NCI-H2081 (cell line): ENCODE data around the gene SEMA6A.
A peak's percentile ranks its signal among the peaks of the same experiment; 100 is the strongest.

ENCODE experiments used
- DNase-seq, 2 experiments: peaks; one replicate each; lab custom pipeline; 2025; lab: John Stamatoyannopoulos, UW

The SEMA6A gene

DNA sequence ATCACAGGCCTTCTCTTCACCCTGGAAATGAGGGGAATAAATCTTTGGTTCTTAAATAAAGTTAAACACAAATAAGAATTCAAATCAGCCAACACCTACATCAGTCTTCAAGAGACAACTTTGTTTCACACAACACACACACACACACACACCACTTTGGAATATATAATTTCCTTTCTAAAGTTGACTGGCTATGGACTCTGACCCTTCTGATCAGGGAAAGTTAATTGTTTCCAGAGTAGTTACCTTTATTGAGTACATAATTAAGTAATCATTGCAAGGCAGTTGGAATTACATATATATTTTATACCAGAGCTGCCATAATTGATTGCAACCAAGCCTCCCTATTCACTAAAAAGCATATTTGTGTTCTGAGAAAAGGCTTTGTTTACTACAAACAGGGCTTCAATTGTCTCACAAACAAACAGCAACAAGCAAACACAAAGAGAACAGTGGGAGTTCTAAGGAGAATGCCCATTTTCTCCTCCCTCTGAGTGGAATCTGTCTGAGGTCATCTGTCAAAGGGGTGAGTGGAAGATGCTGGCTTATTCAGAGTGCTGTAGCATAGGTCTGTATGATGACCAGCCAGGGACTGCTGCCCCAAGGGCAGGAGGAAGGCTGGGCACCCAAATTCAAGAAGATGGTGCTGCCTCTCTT lies 136.6 kb downstream of the SEMA6A start:
- DNase-seq: no peak

DNA sequence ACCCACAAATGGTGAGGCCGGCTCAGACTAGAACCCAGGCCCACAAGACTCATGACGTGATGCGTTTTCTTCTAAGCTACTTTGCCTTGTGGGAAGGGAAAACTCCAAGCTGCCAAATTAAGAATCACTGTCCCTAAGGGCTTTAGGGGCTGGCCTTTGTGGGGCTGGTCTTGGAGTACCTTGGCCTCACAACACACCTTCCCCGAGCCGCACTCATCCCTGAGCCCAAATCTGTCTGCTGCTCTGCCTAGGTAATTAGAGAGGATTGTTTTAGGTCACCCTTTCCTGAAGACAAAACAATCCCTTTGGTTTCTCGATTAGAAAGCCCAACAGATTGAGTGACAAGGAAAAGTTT lies 137.3 kb downstream of the SEMA6A start:
- no peak for DNase-seq

DNA sequence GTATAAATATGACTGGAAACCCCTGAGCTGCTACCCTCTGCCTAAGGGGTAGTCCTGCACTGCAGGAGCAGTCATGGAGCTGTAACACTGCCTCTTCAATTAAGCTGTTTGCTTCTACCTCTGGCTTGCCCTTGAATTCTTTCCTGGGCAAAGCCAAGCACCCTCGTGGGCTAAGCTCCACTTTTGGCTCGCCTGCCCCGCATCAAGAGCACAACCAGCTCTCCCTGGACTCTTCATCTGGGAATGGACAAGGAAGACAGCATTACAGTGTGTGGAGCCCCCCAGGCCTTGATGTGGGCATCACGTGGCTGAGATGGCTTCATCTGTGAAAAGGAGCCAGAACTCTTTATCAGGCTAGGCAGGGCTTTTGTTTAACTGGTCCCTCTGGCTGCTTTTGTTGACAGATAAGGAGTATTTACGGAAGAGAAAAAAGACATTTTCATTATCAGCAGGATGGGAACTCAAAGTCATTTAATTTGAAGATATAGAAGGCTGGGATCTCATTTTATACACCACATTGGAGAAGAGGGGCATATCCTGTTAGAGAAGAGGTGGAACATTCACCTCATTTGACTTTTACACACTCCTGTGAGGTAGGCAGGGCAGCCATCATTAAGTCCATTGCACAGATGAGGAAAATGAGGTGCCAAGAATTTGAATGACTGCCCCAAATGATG lies 137.8 kb downstream of the SEMA6A start:
- no peak for DNase-seq

DNA sequence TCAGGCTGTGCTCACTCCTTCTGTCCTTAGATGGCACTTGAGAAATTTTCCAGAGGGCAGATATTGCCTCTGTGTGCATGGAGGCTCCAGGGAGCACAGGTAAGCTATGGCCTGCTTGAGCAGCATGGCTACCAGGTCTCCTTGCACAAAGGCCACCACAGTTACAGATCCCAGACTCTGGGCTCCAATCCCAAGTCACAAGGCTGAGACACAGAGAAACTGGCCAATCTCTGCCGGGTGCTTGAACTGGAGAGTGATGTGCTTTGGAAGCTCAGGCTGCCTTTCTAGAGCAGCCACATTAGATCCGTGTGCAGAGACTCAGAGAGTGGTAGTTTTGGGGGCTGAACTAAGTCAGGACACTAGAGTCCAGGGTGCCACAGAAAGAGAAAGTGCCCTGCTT lies 145.7 kb downstream of the SEMA6A start:
- DNase-seq: no peak

DNA sequence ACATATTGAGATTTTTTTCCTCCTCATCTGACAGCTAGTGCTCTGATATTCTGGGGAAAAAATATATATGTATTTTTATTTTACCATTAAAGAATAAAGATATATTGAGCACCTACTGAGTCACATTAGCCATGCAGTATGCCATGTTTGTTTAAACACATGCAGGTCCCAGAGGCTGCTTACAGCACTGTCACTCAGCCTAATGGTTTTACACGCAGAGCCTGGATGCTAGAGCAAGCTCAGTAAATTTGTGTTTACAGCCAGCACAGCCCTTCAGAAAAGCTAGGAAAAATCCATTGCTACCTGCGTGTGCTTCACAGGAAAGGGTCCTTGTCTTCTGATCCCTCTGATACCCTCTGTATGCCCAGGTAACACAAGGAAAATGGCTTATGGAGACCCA lies 146.2 kb downstream of the SEMA6A start:
- DNase-seq: no peak

DNA sequence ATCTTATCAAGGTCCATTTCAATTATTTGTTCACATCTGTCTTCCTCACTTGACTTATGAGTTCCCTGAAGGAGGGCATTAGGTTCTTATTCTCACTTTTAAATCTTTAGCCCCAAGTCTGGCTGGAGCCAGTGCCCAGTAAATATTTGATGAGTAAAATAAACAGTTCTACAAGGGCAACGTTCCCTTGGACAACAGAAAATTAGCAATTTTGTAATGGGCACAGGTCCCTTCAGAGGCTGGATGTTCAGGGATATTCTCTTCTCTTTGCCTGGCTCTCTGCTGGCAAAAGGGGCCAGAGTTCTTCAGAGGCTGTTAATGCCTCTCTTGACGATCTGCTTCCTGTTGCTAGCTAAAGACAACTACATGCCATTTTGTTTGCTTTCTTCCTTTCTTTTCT lies 149.7 kb downstream of the SEMA6A start:
- DNase-seq: no peak

DNA sequence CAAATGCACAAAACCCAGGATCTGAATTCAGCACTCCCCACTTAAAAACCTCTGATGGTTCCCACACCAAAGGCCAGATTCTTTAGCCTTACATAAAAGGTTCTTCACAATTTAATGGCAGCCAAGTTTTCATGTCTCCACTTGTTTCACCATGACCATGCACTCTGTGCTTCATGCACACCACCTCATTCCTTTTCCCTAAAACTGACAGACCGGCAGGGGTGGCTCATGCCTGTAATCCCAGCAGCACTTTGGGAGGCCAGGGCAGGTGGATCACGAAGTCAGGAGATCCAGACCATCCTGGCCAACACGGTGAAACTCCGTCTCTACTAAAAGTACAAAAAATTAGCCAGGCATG lies 150.4 kb downstream of the SEMA6A start:
- DNase-seq: no peak

DNA sequence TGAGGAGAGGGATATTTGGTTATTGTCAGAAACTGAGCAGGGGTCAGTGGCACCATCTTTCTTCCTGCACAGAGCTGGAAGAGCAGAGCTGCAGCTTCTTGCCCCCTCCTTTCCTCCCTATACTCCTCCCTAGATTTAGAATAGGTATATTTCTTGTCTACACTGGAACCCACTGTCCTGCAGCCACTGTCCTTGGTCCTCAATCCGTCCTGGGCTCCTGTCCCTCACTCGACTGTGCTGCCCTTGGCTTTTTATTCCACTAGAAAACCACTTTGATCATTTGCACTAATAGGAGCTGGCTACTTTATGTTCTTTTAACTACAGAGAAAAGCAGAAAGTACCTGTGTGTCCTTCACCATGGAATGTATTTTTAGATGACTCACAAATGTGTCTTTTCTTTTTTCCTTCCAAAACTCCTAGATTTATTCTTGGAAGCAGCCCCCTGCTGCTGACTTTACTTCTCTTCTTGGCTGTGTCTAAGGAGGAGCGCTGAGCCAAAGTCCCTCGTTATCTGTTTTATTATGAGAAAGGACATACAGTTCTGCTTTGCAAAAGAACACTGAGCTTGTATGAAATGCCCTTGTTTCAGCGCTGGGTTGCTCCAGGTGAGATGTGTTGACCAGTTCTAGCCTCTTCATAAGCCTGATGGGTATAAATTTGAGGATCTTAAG lies 150.9 kb downstream of the SEMA6A start:
- no peak for DNase-seq

DNA sequence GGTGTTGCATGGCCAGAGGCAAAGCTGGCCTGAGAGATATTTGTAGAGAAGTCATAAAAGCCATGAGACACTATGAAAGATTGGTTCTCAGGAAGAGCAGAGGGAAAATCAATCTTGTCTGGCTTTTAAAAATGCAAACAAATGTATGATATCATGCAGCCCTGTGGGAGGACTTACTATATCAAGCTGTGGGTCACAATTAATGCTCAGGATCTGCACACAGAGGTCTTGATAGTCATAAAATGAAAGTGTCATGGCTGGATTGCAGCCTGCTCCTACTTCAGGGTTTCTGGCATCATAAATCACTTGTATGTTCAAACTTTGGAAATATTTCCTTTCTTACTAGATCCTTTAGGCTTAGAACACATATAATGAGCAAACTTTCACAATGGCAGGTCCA lies 151.5 kb downstream of the SEMA6A start:
- DNase-seq: no peak

DNA sequence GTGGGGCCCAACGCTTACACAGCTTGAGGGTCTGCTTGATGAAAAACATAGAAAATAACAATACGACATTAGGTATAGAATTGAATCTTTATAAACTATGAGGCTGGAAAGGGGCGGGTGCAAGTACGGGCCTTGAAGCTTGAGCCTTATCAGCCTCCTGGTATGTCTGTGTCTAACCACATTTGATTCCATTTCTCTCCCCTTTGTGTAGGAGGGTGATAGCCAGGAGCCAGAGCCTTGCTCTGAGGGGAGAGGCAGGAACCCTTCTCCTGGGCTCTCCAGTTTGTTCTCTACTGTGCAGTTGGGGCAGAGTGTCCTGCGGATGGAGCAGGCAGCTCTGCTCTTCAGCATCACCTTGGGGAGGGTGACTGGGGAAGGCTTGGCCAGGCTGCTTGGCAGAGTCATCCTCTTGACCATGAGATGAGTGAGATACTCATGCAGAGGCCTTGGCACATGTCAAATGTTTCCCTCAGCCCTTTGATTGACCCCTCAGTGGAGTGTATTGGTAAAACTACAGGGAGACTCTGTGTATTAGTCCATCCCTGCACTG lies 153.5 kb downstream of the SEMA6A start:
- DNase-seq: no peak

DNA sequence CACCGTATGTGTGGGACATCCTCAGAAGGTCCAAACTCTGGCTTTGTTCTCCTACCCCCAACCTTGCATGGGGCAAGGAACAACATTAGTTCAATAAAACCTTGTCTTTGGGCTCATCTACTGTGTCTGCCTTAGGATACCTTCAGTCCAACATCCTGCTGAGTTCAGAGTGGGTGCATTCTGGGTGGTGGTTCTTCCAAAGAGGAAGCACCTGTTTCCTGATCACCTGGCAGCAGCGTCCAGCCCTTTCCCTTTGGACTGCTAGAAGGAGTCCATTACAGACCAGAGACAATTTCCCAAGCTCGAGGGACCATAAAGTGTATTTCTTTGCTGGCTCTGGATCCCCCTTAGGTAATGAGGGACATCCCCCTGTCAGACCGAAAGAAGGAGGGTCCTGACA lies 154.1 kb downstream of the SEMA6A start:
- DNase-seq: peak in 1 of 2 experiments; percentile 10

DNA sequence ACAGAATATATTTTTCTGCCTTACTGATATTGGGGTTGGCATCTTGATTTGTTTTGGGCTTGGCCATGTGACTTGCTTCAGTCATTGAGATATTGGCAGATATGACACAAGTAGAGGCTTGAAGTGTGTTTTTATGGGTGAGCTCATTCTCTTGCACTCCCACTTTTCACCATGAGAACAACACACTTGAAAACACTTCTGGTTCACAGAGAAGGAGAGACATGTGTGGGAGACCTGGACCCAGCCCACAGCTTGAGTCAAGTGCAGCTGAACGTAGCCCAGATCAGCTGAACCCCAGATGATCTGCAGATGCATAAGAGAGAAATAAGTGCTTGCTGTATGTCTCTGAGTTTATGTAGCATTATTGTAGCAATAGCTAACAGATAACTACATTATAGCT lies 155.4 kb downstream of the SEMA6A start:
- DNase-seq: no peak

DNA sequence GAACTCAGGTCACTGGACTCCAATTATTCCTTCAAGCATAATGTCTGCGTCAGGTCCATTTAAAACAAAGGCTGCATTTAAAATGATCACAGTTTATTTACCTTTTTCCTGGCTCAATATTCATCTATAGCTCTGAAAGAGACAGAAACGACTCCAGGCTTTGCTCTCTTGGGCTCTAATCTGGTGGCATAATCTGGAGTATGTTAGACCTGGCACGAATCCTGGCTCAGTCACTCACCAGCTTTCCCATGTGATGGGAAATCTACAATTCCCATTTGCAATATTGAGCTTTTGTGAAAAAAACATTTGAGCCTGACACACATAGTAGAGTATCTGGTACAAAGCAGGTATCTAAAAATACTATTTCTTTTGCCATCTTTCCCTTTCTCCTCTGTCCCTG lies 155.8 kb downstream of the SEMA6A start:
- no peak for DNase-seq

DNA sequence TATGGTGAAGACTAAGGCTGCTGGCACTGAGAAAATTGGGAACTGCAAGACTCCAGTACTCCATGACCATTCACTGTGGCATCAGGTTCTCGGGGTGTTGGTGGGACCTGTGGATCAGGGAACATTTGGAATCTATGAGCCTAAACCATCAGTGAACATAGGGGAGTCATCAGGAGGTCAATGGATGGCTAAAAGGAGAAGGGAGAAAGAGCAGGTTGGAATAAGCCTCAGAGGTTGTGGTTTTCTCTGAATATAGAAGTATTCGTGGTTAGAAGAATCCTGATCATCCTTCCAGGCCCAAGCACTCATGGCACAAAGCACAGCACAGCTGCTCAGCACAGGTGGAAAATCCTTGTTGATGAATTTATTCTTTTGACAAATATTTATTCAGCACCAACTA lies 156.6 kb downstream of the SEMA6A start:
- no peak for DNase-seq

DNA sequence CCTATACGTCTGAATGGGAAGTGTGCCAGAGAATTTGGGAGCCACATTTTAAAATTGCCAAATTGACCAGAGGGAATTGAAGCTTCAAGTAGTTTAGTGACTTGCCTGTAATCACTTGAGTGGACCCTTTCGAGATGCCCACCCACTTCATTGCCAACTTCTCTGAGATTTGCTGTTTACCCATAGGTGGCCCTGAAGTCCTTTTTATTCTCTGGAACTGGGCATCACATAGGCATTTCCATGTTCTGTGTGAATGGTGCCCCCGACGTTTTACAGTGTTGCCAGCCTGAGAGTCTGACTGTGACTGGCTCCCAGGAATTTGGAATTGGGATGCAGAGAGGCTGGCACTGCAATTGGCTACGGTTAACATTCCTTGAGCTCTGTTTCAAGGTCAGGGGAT lies 158.6 kb downstream of the SEMA6A start:
- DNase-seq: no peak

DNA sequence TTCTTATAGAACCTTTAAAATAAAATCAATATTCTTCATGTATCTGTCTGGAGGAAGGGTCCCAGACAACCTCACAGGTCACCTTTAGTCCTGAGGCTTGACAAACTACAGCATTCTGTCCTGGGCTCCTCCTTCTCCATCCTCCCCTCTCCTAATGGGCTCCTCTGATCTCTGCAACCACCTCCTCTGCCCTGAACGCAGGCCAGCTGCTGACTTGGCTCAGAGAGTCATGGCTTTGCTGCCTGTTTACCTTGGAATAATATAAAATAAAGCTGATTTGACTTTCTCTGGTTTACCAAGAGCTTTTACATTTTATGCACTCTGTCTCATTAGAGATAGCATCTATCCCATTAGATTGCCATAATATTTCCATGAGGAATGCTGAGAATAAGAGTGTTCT lies 159.4 kb downstream of the SEMA6A start:
- no peak for DNase-seq

DNA sequence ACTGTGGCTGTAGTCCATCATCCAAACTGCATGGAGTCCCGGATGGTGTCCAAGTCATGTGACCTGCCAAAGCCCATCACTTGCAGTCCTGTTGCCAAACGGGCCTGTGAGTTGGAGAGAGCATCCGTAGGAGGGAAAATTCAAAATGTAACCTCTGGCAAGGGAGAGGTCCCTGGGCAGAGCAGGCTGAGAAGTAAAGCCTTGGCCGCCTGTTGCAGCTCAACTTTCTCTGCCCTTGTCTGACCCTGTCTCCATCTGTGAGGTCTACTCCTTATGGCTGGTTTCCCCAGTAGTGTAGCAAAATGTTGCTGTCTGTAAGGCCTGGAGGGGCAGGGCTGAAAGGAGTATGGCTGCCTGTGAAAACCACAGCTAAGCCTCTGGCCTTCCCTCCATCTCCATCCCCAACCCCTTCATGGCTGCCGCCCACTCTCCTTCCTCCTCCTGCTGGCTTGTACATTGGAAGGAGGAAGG lies 163.5 kb downstream of the SEMA6A start:
- DNase-seq: no peak

DNA sequence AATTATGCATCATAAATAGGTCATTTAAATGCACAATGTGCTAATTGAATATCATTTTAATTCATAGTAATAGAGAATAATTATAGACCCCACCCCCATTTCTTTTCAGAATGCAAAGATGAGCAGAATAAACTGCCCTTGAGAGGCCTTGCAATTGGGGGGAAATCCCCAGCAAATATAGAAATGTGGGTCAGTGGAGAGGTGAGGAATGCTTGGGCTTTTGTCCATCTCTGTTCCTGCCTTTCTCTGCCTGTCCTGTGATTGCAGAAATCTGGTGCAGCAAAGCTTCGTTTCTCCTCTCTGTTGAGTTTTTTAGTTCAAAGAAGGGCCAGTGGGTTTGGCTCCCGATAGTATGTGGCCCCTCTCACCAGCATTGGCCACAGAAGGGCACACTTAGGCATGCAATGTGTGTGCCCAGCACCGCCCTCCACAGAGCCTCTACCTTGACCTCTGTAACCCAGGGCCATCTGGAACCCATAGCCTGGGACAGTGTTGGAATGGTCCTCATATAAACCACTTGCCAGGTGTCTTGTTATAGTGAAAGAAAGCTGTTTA lies 164.2 kb downstream of the SEMA6A start:
- no peak for DNase-seq

DNA sequence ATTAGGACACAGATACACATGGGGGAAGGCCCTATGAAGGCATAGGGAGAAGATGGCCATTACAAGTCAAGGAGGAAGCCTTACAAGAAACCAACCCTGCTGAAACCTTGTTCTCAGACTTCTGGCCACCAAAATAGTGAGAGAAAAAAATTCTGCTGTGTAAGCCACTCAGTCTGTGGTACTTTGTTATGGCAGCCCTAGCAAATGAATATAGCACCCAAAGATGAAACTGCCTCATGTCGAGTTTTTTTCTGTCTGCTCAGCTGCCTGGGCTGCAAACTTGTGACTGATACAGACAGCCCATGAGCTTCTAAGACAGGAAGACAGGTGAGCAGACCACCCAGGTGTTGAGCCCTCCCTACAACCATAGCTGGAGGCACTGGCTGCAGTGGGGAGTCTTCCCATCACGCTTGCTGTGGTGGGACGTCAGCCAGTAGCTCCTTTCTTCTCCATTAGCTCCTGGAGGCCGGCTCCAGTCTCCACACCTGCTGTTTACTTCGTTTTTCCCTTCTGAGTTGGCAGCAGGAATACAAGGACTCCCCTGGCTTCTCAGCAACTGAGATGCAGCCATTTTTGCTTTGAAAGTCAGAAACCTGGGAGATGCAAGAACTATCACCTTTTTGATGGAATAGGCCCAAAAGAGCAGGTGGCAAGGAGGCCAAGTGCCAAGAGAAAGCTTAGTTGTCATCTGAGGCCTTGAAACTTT lies 164.9 kb downstream of the SEMA6A start:
- DNase-seq: peak in 1 of 2 experiments; percentile 35

DNA sequence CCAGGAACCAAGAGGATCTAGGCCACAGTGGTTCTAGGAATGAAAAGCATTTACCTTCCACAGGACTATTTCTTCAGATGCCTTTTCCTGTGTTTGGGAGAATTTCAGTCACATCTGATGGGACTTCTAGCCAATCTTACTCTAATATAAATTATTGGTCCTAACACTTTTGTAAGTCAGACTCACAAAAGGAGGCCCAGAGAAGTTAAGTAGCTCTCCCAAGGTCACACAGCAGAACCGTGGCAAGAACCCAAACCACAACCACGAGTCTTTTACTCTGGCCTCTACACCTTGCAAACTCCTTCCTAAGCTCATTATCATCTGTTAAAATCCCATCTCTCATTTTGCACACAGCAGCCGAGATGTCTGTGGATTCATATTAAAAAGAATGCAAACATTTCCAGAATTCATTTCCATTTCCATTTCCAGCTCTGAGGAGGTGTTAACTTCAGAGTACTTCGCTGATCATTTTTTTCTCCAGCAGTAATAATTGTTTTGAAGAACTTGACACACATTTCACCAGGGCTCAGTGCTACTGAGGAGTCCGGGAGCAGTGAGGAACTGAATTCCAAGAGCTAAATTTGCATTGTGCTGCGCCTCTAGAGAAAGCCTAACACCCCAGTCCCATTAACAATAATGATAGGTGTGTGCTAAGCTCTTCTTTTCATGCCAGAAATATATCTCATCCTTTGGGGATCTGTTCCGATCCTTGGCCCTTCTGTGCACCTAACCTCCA lies 168.1 kb downstream of the SEMA6A start:
- no peak for DNase-seq

DNA sequence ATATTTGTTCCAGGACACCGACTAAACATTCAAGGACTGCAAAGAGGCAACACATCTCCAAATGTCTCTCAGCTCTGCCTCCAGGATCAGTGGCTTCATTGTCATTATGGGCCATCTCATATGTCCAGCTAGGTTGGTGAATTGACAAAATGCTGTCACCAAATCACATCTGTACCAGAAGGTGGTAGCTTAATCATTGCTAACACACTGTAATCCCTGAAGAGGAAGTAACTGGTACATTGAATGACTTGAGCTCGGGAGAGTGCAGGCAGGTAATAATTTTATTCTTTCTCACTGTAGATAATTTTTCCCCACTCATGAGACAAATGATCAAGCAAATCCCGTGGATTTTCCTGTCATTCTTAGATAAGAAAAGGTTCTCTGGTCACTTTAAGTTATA lies 169.8 kb downstream of the SEMA6A start:
- no peak for DNase-seq

DNA sequence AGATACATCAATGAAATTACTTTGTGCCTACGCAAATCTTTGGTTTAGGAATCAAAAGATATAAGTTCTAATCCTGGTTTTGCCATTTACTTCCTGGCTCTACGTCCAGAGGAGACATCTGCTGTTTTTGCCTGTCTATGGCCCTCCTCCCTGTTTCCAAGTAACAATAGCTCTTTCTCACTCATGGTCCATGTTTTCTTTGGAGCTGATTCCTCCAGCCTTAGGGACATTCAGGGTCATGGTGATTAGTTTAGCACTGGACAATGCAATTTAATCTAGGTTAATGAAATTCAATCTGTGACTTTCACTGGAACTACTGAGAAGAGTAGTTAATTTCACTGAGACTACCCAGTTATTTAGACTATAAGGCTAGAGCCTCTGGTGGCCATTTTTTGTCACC lies 170.6 kb downstream of the SEMA6A start:
- no peak for DNase-seq
